NCI-H526 treated with DMSO at 0.1 percent for 48 hours (cell line): Measurements from ENCODE around the gene HOTAIR.

Experiments
- DNase-seq: peaks from one replicate; lab custom pipeline; 2025; lab: John Stamatoyannopoulos, UW

HOTAIR gene

GRCh38 chr12:54011665-54012532, 37.1 kb upstream of the HOTAIR start:
- DNase-seq = no peak

GRCh38 chr12:54010972-54011664, 36.4 kb upstream of the HOTAIR start:
- DNase-seq = no peak

- no peak for DNase-seq
Observed at GRCh38 chr12:54010053-54010971, 35.6 kb upstream of the HOTAIR start.

- DNase-seq = no peak
Observed at GRCh38 chr12:54009171-54010052, 34.7 kb upstream of the HOTAIR start.

GRCh38 chr12:54008260-54008552, 33.5 kb upstream of the HOTAIR start:
- DNase-seq = no peak

GRCh38 chr12:54007538-54008259, 32.9 kb upstream of the HOTAIR start:
- no peak for DNase-seq

GRCh38 chr12:54006559-54007220, 31.9 kb upstream of the HOTAIR start:
- DNase-seq = no peak

- DNase-seq = no peak
Observed at GRCh38 chr12:54005853-54006558, 31.3 kb upstream of the HOTAIR start.

- no peak for DNase-seq
Observed at GRCh38 chr12:54005531-54005852, 30.7 kb upstream of the HOTAIR start.

GRCh38 chr12:54004841-54005530, 30.2 kb upstream of the HOTAIR start:
- DNase-seq = no peak

- DNase-seq = no peak
Observed at GRCh38 chr12:54004063-54004840, 29.5 kb upstream of the HOTAIR start.

GRCh38 chr12:54003625-54004024, 28.9 kb upstream of the HOTAIR start:
- no peak for DNase-seq

- no peak for DNase-seq
Observed at GRCh38 chr12:54002915-54003389, 28.2 kb upstream of the HOTAIR start.

- DNase-seq = no peak
Observed at GRCh38 chr12:54002278-54002914, 27.6 kb upstream of the HOTAIR start.

GRCh38 chr12:54001283-54002187, 26.8 kb upstream of the HOTAIR start:
- DNase-seq = no peak
